ENCODE results near the gene CCNDBP1.
"Not testable (repeated sequence)": the region's sequence is repeated elsewhere in the genome, so short reads cannot be mapped to it uniquely, and the experiment has no call there.

Gene CCNDBP1

DNA sequence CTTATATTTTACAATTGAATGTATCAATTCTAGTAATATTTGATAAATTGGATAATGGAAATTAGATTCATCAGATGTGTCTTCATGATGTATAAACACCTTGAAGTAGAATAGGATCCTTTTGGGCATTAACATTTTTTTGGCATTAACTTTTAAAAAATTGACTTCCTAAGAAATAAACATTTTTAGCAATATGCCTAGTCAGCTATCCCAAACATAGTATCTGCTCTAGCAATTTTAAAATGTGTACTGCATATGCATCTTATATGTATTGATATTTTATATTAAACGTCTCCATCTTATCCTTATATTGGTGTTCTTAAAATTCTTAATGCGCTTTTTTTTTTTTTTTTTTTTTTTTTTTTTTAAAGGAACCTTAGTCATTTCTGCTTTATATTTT lies 8.5 kb downstream of the CCNDBP1 start:
- no peak for DNase-seq (ENCODE audit: low read depth in 2 of 2)

- no peak for DNase-seq (ENCODE audit: low read depth in 2 of 2)
Measured at GRCh38 chr15:43194795-43195194, 9.6 kb downstream of the CCNDBP1 start.

DNA sequence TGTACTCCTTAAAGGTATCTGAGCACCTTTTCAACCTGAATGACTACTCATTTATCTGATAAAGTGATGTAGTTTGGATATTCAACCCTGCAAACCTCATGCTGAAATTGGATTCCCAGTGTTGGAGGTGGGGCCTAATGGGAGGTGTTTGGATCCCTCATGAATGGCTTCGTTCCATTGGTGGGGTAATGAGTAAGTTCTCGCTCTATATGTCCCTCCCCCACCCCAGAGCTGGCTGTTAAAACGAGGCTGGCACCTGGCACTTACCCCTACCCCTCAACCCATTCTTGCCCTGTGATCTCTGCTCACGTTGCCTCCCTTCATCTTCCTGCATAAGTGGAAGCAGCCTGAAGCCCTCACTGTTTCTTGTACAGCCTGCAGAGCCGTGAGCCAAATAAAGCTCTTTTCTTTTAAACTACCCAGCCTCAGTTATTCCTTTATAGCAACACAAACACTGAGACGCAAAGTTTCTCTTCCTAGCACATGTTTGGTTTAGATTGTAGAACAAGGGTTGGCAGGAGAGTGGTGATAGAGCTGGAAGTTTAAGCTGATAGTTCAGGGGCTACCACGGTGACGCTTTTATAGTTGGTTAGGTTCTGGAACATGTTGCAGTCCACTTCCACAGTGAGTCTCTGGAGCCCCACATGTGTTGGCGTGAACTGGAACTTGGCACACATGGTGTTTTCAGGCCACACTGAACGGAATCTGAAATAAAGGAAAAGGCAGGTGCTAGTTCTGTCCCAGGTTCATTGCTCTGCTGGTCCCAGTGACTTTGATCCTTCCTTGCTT lies 11.8 kb downstream of the CCNDBP1 start:
- DNase-seq (ENCODE audit: low read depth in 2 of 2), result no peak

- DNase-seq (ENCODE audit: low read depth in 2 of 2), result not testable (repeated sequence)
Measured at GRCh38 chr15:43197773-43198172, 12.6 kb downstream of the CCNDBP1 start.

GRCh38 chr15:43198556-43198955 lies 13.4 kb downstream of the CCNDBP1 start:
- DNase-seq (ENCODE audit: low read depth in 2 of 2), result not testable (repeated sequence)

- no peak for DNase-seq (ENCODE audit: low read depth in 2 of 2)
Measured at GRCh38 chr15:43198992-43199391, 13.8 kb downstream of the CCNDBP1 start.

- DNase-seq (ENCODE audit: low read depth in 2 of 2), result no peak
Measured at GRCh38 chr15:43199945-43200488, 14.8 kb downstream of the CCNDBP1 start.

- DNase-seq (ENCODE audit: low read depth in 2 of 2), result no peak
Measured at GRCh38 chr15:43204016-43204901, 19.1 kb downstream of the CCNDBP1 start.

DNA sequence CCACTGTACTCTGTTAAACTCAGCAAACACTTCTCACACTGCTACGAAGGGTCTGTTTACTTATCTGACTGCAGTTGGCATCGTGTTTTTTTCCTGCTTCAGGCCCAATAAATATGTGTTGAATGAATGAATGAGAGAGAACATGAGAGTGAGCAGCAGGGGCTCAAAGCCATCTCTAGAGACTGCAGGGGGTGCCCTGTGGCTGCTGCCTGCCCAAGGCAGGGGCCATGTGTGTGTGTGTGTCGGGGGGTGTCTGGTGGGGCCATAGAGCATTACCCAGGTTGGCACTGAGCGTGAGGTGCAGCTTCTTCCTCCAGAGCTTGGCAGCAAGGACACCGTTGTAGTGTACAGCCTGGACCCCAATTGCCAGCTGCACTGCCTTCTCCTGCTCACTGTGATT lies 20.9 kb downstream of the CCNDBP1 start:
- no peak for DNase-seq (ENCODE audit: low read depth in 2 of 2)

DNA sequence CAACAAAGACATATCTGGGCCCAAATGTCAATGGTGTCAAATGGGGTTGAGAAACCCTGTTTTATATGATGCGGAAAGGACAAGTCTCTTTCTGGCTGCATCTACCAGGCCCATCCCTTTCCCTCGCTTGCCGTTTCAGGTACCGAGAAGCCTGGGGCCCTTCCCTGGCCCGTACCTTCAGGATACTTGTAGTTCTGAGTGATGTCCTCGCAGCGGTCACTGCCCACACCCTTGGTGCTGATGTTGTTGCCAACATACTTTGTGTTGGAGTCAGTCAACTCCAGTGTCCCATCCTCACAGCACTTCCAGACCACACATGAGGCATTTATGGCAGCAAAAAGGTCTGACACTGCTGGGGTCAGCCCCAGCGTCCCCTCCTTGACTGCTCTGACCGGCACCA lies 21.8 kb downstream of the CCNDBP1 start:
- no peak for DNase-seq (ENCODE audit: low read depth in 2 of 2)

- no peak for DNase-seq (ENCODE audit: low read depth in 2 of 2)
Measured at GRCh38 chr15:43208052-43209002, 23.1 kb downstream of the CCNDBP1 start.

DNA sequence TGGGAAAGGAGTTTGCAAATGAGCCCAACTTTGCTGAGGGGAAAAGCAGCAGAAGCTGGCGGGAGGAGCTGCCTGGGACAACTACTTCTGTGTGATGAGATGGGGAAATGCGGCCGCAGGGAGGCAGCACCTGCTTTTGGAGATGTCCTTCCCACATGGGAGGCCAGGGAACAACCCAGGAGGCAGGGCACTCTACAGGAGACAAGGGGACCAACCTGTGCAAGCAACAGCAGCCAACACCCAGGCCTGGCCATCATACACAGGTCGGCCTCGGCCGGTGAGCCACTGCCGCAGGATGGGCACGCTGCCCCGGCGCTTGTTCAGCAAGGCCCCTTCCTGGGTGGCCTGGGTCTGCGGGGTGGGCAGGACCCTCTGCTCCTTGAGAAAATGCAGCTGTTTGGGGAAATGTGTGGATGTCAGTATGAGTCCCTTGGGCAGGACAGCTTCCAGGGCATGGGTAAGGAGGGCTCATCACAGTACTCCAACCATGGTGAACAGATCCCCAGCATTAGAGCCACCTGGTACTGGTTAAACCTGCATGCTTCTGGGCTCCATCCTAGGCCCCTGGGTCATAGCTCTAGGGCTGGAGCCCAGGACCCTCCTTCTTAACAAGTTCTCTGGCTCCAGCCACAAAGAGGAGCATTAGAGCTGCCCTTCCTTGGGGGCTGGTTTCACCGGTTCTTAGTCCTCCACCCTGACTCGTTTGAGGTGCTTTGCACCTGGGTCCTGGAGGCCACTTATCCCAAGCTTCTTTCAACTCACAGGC lies 24.0 kb downstream of the CCNDBP1 start:
- no peak for DNase-seq (ENCODE audit: low read depth in 2 of 2)

- DNase-seq (ENCODE audit: low read depth in 2 of 2), result no peak
Measured at GRCh38 chr15:43210172-43210745, 25.1 kb downstream of the CCNDBP1 start.

DNA sequence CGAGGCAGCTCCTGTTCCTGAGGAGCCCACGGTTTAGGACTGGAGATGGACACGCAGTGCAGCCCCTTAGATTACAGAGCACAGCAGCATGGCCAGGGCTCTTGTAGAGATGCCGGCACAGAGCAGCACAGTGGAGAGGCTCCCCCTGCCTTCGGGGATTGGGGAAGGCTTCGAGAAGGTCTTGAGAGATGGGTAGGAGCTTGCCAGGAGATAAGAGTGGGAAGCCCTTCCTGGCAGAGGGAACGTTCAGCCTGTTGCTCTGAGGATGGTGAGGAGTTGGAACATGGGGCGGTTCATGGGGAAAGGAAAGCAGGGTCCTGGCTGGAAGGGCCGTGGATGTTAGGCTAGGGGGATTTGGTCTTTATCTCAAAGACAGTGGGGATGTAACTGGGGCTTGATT lies 25.6 kb downstream of the CCNDBP1 start:
- DNase-seq (ENCODE audit: low read depth in 2 of 2), result no peak

GRCh38 chr15:43211224-43211735 lies 26.1 kb downstream of the CCNDBP1 start:
- DNase-seq (ENCODE audit: low read depth in 2 of 2), result no peak

DNA sequence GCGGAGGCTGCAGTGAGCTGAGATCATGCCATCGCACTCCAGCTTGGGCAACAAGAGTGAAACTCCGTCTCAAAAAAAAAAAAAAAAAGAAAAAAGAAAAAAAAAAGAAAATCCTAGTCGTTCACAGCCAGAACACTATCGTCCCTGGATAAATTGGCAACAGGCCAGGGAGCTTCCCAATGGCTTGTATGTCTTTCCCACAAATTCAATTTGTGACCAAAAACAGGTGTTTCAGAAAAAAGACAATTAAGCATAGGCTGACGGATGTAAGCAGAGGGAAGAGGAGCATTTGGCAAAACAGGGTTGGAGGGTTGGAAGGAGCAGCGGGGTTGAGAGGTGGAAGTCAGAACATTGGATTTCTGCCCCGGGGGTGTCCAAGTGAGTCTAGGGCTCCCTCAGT lies 27.1 kb downstream of the CCNDBP1 start:
- no peak for DNase-seq (ENCODE audit: low read depth in 2 of 2)

- no peak for DNase-seq (ENCODE audit: low read depth in 2 of 2)
Measured at GRCh38 chr15:43212951-43213350, 27.7 kb downstream of the CCNDBP1 start.

- DNase-seq (ENCODE audit: low read depth in 2 of 2), result no peak
Measured at GRCh38 chr15:43213466-43213865, 28.3 kb downstream of the CCNDBP1 start.

DNA sequence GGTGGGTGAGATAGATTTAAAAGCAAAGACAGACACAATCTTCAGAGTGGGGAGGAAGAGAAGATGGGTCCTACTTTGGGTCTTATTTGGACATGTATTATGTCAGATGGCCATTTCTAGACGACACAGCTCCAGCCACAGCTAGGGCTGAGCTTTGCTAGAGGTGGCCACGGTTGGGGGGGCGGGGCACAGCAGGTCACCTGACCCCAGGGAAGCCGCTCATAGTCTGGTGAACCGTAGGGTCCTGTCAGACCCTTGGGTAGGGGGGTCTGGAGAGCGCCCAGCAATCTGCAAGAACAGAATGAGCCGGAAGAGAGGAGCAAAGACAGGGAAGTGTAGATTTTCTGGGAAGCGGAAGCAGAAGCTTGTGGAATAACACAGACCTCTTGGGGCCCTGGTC lies 29.0 kb downstream of the CCNDBP1 start:
- DNase-seq (ENCODE audit: low read depth in 2 of 2), result no peak

All from stimulated activated CD4-positive, alpha-beta T cell treated with anti-CD3 and anti-CD28 coated beads, Interleukin-1b, Interleukin-23, amount 100 ng/mL, for 1 hour (primary cell).